Liver (tissue), 9 donors: Measurements from ENCODE around the gene PARL. TPM values are rescaled to one million over a fixed set of nuclear protein-coding genes. Genes with fewer than 3 reads are reported as not detected.

ENCODE experiments used
- DNase-seq: peaks from one replicate; pipeline ENCODE4 v3.0.0-alpha.2; 2017; ENCODE audit warnings: low spot score
- H3K27ac ChIP-seq, 2 donors: one replicate each; pipeline ENCODE4 v1.7.0; 2013; ENCODE audit warnings: inconsistent platforms in 2 of 2, low read length in 2 of 2, control low read depth in 1 of 2, low read depth in 1 of 2, mild to moderate bottlenecking in 1 of 2
- H3K27me3 ChIP-seq, 4 donors: one replicate each; pipeline versions ENCODE4 v1.6.1 to v1.7.0; 2013; ENCODE audit warnings: low read length in 3 of 4, inconsistent platforms in 1 of 4, mild to moderate bottlenecking in 1 of 4, moderate library complexity in 1 of 4; ENCODE audit not compliant: control insufficient read depth in 4 of 4, insufficient read depth in 4 of 4
- H3K36me3 ChIP-seq, 4 donors: one replicate each; pipeline versions ENCODE4 v1.6.1 to v1.7.0; 2013; ENCODE audit warnings: low read length in 3 of 4, mild to moderate bottlenecking in 3 of 4, low read depth in 1 of 4, moderate library complexity in 1 of 4; ENCODE audit not compliant: control insufficient read depth in 4 of 4, insufficient read depth in 3 of 4
- H3K4me1 ChIP-seq, 4 donors: one replicate each; pipeline versions ENCODE4 v1.6.1 to v1.7.0; 2013; ENCODE audit warnings: low read length in 3 of 4, mild to moderate bottlenecking in 3 of 4, moderate library complexity in 1 of 4; ENCODE audit not compliant: control insufficient read depth in 4 of 4, insufficient read depth in 4 of 4
- H3K4me3 ChIP-seq, 3 donors: one replicate each; pipeline versions ENCODE4 v1.6.1 to v1.7.0; 2013; ENCODE audit warnings: low read length in 3 of 3, control low read depth in 1 of 3, low read depth in 1 of 3, mild to moderate bottlenecking in 1 of 3
- H3K9ac ChIP-seq, 2 donors: one replicate each; pipeline ENCODE4 v1.7.0; 2013; ENCODE audit warnings: low read length in 2 of 2, mild to moderate bottlenecking in 2 of 2, moderate library complexity in 2 of 2, control low read depth in 1 of 2, low read depth in 1 of 2
- H3K9me3 ChIP-seq, 4 donors: one replicate each; pipeline versions ENCODE4 v1.6.1 to v1.7.0; 2013; ENCODE audit warnings: low read length in 3 of 4; ENCODE audit not compliant: control insufficient read depth in 4 of 4
- ATF3 ChIP-seq: IDR thresholded peaks from 2 replicates; pipeline ENCODE4 v1.6.1; 2016; ENCODE audit warnings: antibody characterized with exemption
- FOXA1 ChIP-seq: IDR thresholded peaks from 2 replicates; pipeline ENCODE4 v1.6.1; 2016; ENCODE audit warnings: antibody characterized with exemption
- GABPA ChIP-seq, 2 donors: IDR thresholded peaks in 1 of 2; conservative IDR thresholded peaks in 1 of 2; 2 replicates each; pipeline ENCODE4 v1.6.1; 2016; ENCODE audit warnings: antibody characterized with exemption in 2 of 2, mild to moderate bottlenecking in 1 of 2, moderate library complexity in 1 of 2
- HNF4A ChIP-seq, 2 donors: conservative IDR thresholded peaks; 2 replicates each; pipeline ENCODE4 v1.6.1; 2016; ENCODE audit warnings: antibody characterized with exemption in 2 of 2, mild to moderate bottlenecking in 2 of 2
- HNF4G ChIP-seq: IDR thresholded peaks from 2 replicates; pipeline ENCODE4 v1.6.1; 2016; ENCODE audit warnings: antibody characterized with exemption
- JUND ChIP-seq, 2 donors: IDR thresholded peaks; 2 replicates each; pipeline ENCODE4 v1.6.1; 2016; ENCODE audit warnings: antibody characterized with exemption in 2 of 2
- RXRA ChIP-seq, 2 donors: IDR thresholded peaks; 2 replicates each; pipeline ENCODE4 v1.6.1; 2017 to 2018; ENCODE audit warnings: antibody characterized with exemption in 2 of 2, mild to moderate bottlenecking in 1 of 2
- SP1 ChIP-seq: IDR thresholded peaks from 2 replicates; pipeline ENCODE4 v1.6.1; 2018; ENCODE audit warnings: antibody characterized with exemption, mild to moderate bottlenecking
- TAF1 ChIP-seq: conservative IDR thresholded peaks from 2 replicates; pipeline ENCODE4 v1.6.1; 2016; ENCODE audit warnings: antibody characterized with exemption, mild to moderate bottlenecking
- YY1 ChIP-seq: IDR thresholded peaks from 2 replicates; pipeline ENCODE4 v1.6.1; 2016; ENCODE audit warnings: antibody characterized with exemption, mild to moderate bottlenecking
- ZBTB33 ChIP-seq: IDR thresholded peaks from 2 replicates; pipeline ENCODE4 v1.6.1; 2016; ENCODE audit warnings: antibody characterized with exemption
- WGBS: extraction: QIAGEN DNeasy Blood & Tissue Kit; methylation state at CpG from one replicate; pipeline ENCODE4 v1.1.7; 2013; 5-methylcytosine and 5-hydroxymethylcytosine counted together
- polyA plus RNA-seq, 2 donors: library from polyadenylated mRNA; stranded (reverse) in 1 of 2; unstranded in 1 of 2; fragments of 200-250 nt in 1 of 2; fragments of >200 nt in 1 of 2; fragmentation: Nextera tagmentation in 1 of 2; extraction: Ambion mirVana in 1 of 2; gene quantifications; one replicate each; pipeline versions ENCODE4 v1.2.1 to v1.2.3, GENCODE V29; 2013 to 2015
- total RNA-seq, 2 donors: library from RNA; depleted of rRNA; stranded (reverse); fragments of >200 nt; gene quantifications; one replicate each; pipeline ENCODE4 v1.2.3, GENCODE V29; 2014
- TF ChIP-seq, protein P1 (sequence below): IDR thresholded peaks from 2 replicates; pipeline ENCODE4 v1.6.1; 2016; ENCODE audit warnings: antibody characterized with exemption
- TF ChIP-seq, protein P2 (sequence below): IDR thresholded peaks from 2 replicates; pipeline ENCODE4 v1.6.1; 2016; ENCODE audit warnings: antibody characterized with exemption, mild to moderate bottlenecking
- donor health status: healthy.
- donor health status: healthy.
- donor health status: healthy.
- donor health status: healthy.
- donor health status: healthy.

Gene PARL
- total and polyA plus RNA-seq, 4 donors: 16.1 to 32.7 (median 22.1) TPM

GRCh38 chr3:183814240-183814639 lies 70.4 kb downstream of the PARL start:
- Histone ChIP-seq H3K27me3 (no peaks in the 10 kb centered on the region), H3K36me3 (peaks cover 3 to 20% (median 18%) of the 10 kb centered on the region in 4 donors), H3K9ac (no peak overlapping the region), H3K4me3 (no peak overlapping the region), H3K27ac (no peak overlapping the region), H3K9me3 (no peaks in the 10 kb centered on the region), H3K4me1 (no peaks in the 10 kb centered on the region)
- TF ChIP-seq GABPA (IDR thresholded peaks at IDR 0.05 in 1 of 2, conservative IDR thresholded peaks at IDR 0.05 in 1 of 2) (no peak), ZBTB33 (no peak), YY1 (no peak), RXRA (IDR thresholded peaks at IDR 0.05) (no peak), SP1 (no peak), ATF3 (no peak), HNF4A (conservative IDR thresholded peaks at IDR 0.05) (no peak), TAF1 (no peak), FOXA1 (no peak)
- TF ChIP-seq, protein P1, sequence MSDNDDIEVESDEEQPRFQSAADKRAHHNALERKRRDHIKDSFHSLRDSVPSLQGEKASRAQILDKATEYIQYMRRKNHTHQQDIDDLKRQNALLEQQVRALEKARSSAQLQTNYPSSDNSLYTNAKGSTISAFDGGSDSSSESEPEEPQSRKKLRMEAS: no peak
- TF ChIP-seq, protein P2, sequence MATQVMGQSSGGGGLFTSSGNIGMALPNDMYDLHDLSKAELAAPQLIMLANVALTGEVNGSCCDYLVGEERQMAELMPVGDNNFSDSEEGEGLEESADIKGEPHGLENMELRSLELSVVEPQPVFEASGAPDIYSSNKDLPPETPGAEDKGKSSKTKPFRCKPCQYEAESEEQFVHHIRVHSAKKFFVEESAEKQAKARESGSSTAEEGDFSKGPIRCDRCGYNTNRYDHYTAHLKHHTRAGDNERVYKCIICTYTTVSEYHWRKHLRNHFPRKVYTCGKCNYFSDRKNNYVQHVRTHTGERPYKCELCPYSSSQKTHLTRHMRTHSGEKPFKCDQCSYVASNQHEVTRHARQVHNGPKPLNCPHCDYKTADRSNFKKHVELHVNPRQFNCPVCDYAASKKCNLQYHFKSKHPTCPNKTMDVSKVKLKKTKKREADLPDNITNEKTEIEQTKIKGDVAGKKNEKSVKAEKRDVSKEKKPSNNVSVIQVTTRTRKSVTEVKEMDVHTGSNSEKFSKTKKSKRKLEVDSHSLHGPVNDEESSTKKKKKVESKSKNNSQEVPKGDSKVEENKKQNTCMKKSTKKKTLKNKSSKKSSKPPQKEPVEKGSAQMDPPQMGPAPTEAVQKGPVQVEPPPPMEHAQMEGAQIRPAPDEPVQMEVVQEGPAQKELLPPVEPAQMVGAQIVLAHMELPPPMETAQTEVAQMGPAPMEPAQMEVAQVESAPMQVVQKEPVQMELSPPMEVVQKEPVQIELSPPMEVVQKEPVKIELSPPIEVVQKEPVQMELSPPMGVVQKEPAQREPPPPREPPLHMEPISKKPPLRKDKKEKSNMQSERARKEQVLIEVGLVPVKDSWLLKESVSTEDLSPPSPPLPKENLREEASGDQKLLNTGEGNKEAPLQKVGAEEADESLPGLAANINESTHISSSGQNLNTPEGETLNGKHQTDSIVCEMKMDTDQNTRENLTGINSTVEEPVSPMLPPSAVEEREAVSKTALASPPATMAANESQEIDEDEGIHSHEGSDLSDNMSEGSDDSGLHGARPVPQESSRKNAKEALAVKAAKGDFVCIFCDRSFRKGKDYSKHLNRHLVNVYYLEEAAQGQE: no peak
- 97% methylated on average over 1 of the region's 1 CpG for WGBS
- no peak for DNase-seq

DNA sequence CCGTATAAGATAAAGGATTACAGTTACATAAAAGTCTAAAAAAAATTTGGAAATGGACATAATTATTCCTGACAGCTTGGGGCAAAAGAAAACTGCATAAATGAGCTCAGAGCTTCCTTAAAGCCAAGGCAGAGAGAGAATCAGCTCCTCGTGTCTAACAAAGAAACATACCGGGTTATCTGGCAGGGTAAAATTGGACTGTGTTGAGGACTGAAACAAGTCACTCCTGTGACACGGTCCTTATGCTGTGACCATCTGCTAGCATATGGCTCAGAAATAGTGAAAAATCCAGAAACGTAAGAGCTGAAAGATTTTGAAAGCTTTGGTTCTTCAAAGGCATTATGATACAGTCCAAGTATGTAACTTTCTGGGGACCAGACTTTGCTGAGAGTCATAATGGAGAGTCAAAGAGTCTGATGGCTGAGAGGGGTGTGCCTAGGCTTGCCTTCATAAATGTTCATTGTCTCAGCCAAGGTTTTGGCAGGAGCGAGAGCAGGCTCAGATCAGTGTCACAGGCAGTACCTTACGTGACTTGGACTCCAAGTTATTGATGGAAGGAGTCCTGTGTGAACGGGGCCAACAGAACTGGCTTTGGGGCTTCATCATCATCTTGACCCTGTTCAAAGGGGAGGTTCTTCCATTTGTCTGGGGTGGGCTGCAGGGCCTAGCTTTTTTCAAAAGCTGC lies 71.8 kb downstream of the PARL start:
- Histone ChIP-seq H3K36me3 (peaks cover 3 to 27% (median 19%) of the 10 kb centered on the region in 4 donors), H3K4me3 (no peak overlapping the region), H3K9ac (no peak overlapping the region), H3K9me3 (no peaks in the 10 kb centered on the region), H3K27me3 (no peaks in the 10 kb centered on the region), H3K27ac (no peak overlapping the region), H3K4me1 (no peaks in the 10 kb centered on the region)
- DNase-seq: no peak
- 91% methylated on average over 8 of the region's 8 CpGs for WGBS
- TF ChIP-seq HNF4G: no peak

GRCh38 chr3:183811638-183812037 lies 73.0 kb downstream of the PARL start:
- Histone ChIP-seq H3K9ac (no peak overlapping the region), H3K9me3 (no peaks in the 10 kb centered on the region), H3K4me3 (no peak overlapping the region), H3K4me1 (no peaks in the 10 kb centered on the region), H3K27me3 (no peaks in the 10 kb centered on the region), H3K36me3 (peaks cover 3 to 40% (median 24%) of the 10 kb centered on the region in 4 donors), H3K27ac (no peak overlapping the region)
- TF ChIP-seq HNF4G: no peak
- no peak for TF ChIP-seq JUND (IDR thresholded peaks at IDR 0.05)
- no peak for TF ChIP-seq ATF3
- WGBS: 96% methylated on average over 11 of the region's 11 CpGs
- DNase-seq: no peak
